Activated CD4-positive, alpha-beta T cell treated with anti-CD3 and anti-CD28 coated beads, Interleukin-2, Interleukin-4, amounts not matched to agents 100 ng/mL and 50 ng/mL, durations not matched to agents 16 hours and 8 hours (primary cell): ENCODE measurements around the gene SULT2A1.
"Not testable (repeated sequence)": the region's sequence is repeated elsewhere in the genome, so short reads cannot be mapped to it uniquely, and the experiment has no call there.

ENCODE experiments used
- DNase-seq: peaks from one replicate; pipeline ENCODE4 v3.0.0-alpha.2; 2020; ENCODE audit warnings: low spot score

The SULT2A1 gene

GRCh38 chr19:47860602-47861297 lies 25.4 kb downstream of the SULT2A1 start:
- no peak for DNase-seq

GRCh38 chr19:47859838-47860237 lies 26.3 kb downstream of the SULT2A1 start:
- not testable (repeated sequence) for DNase-seq

- DNase-seq, result not testable (repeated sequence)
Observed at GRCh38 chr19:47858646-47859285, 27.3 kb downstream of the SULT2A1 start, which contains the start of gene TPRX2. TSS of gene TPRX2 (plus strand) at chr19:47859235. CDS start at chr19:47859247, 12 bp downstream.

GRCh38 chr19:47858231-47858630 lies 27.9 kb downstream of the SULT2A1 start:
- DNase-seq, result not testable (repeated sequence)

GRCh38 chr19:47854459-47854858 lies 31.7 kb downstream of the SULT2A1 start:
- no peak for DNase-seq

GRCh38 chr19:47853003-47853402 lies 33.1 kb downstream of the SULT2A1 start:
- no peak for DNase-seq

- peak; percentile 36 for DNase-seq
Observed at GRCh38 chr19:47848823-47849473, 37.2 kb downstream of the SULT2A1 start.

GRCh38 chr19:47848425-47848822 lies 37.7 kb downstream of the SULT2A1 start:
- DNase-seq, result no peak

- no peak for DNase-seq
Observed at GRCh38 chr19:47842941-47843340, 43.2 kb downstream of the SULT2A1 start.

- DNase-seq, result no peak
Observed at GRCh38 chr19:47839913-47840312, 46.2 kb downstream of the SULT2A1 start.

- DNase-seq, result no peak
Observed at GRCh38 chr19:47839411-47839810, 46.7 kb downstream of the SULT2A1 start.

GRCh38 chr19:47836038-47836437 lies 50.1 kb downstream of the SULT2A1 start:
- no peak for DNase-seq

- DNase-seq, result no peak
Observed at GRCh38 chr19:47832723-47833122, 53.4 kb downstream of the SULT2A1 start.

- DNase-seq, result no peak
Observed at GRCh38 chr19:47826800-47827199, 59.3 kb downstream of the SULT2A1 start.

GRCh38 chr19:47824396-47824795 lies 61.7 kb downstream of the SULT2A1 start:
- no peak for DNase-seq

- DNase-seq, result no peak
Observed at GRCh38 chr19:47821460-47822020, 64.6 kb downstream of the SULT2A1 start, which contains the start of gene CRX. TSS of gene CRX (plus strand) at chr19:47821937. CDS start at chr19:47834444, 12,507 bp downstream.
